GM12878 (cell line): ENCODE measurements around the gene BUB1B.

Experiments used
- ZNF207 ChIP-seq: fragments of 450-650 bp; IDR thresholded peaks from 2 replicates; pipeline ENCODE4 v1.6.1; 2014; ENCODE audit warnings: antibody characterized with exemption, mild to moderate bottlenecking, borderline replicate concordance
- ZNF24 ChIP-seq: fragments of 450-650 bp; IDR thresholded peaks from 2 replicates; pipeline ENCODE4 v1.6.1; 2017; ENCODE audit warnings: antibody characterized with exemption, mild to moderate bottlenecking
- TF ChIP-seq, protein P1 (sequence below), 3 experiments: IDR thresholded peaks in 2 of 3; conservative IDR thresholded peaks in 1 of 3; 2 replicates each; pipeline ENCODE4 v1.5.1; 2011; ENCODE audit warnings: low read depth in 3 of 3, low read length in 3 of 3, mild to moderate bottlenecking in 3 of 3, control low read depth in 2 of 3, moderate library complexity in 2 of 3, inconsistent platforms in 1 of 3, mixed read lengths in 1 of 3; ENCODE audit not compliant: control insufficient read depth in 2 of 3, insufficient read depth in 1 of 3; ENCODE audit errors: extremely low read depth in 1 of 3

DNA sequence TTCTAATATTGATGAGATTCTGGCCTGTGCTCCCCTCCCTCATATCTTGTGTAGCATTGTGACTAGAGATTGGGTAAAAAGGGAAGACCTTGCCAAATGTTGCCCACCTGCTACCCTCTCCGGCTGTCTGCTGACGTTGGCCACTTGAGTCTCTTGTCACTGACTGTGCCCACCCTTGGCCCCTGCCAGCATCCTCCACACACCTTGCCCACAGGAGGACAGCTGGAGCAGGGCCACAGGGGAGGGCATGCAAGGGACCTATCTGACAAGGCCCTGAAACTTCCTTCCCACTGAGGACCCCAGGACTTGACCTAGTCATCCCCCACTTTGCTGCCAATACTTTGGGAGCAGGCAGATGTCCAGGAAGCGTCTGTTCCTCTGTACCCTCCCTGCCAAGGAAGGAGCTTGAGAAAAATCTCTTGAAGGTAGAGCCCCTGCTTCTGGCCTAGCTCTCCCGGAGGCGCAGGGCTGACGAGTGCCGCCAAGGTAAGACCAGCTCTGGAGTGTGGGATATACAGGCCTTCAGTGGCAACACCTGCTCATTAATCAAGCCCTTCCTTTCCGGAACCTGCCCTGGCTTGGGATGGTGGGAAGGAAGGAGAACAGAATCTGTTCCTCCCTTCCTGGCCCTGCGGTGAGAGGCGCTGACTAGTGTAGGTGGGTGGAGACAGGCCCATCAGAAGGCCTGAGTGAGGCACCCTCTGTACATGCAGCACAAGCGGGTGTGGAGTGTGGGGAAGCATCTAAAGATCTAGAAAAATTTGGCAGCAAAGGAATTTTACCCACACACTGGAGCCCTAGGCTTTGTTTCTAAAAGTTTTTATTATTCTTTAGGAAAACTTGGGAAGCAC, 73.1 kb downstream of the BUB1B start:
- TF ChIP-seq, protein P1, sequence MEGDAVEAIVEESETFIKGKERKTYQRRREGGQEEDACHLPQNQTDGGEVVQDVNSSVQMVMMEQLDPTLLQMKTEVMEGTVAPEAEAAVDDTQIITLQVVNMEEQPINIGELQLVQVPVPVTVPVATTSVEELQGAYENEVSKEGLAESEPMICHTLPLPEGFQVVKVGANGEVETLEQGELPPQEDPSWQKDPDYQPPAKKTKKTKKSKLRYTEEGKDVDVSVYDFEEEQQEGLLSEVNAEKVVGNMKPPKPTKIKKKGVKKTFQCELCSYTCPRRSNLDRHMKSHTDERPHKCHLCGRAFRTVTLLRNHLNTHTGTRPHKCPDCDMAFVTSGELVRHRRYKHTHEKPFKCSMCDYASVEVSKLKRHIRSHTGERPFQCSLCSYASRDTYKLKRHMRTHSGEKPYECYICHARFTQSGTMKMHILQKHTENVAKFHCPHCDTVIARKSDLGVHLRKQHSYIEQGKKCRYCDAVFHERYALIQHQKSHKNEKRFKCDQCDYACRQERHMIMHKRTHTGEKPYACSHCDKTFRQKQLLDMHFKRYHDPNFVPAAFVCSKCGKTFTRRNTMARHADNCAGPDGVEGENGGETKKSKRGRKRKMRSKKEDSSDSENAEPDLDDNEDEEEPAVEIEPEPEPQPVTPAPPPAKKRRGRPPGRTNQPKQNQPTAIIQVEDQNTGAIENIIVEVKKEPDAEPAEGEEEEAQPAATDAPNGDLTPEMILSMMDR (IDR thresholded peaks at IDR 0.05 in 2 of 3, conservative IDR thresholded peaks at IDR 0.05 in 1 of 3; ENCODE audit: control insufficient read depth in 2 of 3, extremely low read depth in 1 of 3, insufficient read depth in 1 of 3, low read depth in 3 of 3, low read length in 3 of 3): no peak
- TF ChIP-seq ZNF24 (no peak), ZNF207 (no peak)
